ENCODE results near the gene KDM4B. TPM values are rescaled to one million over a fixed set of nuclear protein-coding genes. Genes with fewer than 3 reads are reported as not detected.
"Not testable (repeated sequence)": the region's sequence is repeated elsewhere in the genome, so short reads cannot be mapped to it uniquely, and the experiment has no call there.

Gene KDM4B
- total and polyA plus RNA-seq, 9 donors, result 5.2 to 62.9 (median 46.4) TPM

GRCh38 chr19:5155586-5156210, 186.8 kb downstream of the KDM4B start:
- no peaks in the 10 kb centered on the region for H3K27me3 ChIP-seq
- no peaks in the 10 kb centered on the region for H3K4me1 ChIP-seq (ENCODE audit: insufficient read depth)
- no peak for DNase-seq
- H3K36me3 ChIP-seq, result no peaks in the 10 kb centered on the region
- no peak for TF ChIP-seq POLR2A (IDR thresholded peaks at IDR 0.05)
- no peak for TF ChIP-seq EP300 (IDR thresholded peaks at IDR 0.05)
- no peak for TF ChIP-seq CTCF (IDR thresholded peaks at IDR 0.05)
- no peak overlapping the region for H3K4me3 ChIP-seq
- WGBS, 3 donors, result 65 to 76% (median 74%) methylated on average over 10 of the region's 10 CpGs
- H3K27ac ChIP-seq, result no peak overlapping the region
- H3K9me3 ChIP-seq, result no peaks in the 10 kb centered on the region
- intact Hi-C loops (cut with DNase I), result no loop called here

GRCh38 chr19:5156231-5156986, 187.5 kb downstream of the KDM4B start:
- TF ChIP-seq POLR2A (IDR thresholded peaks at IDR 0.05) (no peak), CTCF (IDR thresholded peaks at IDR 0.05) (no peak), EP300 (IDR thresholded peaks at IDR 0.05) (no peak)
- intact Hi-C loops (cut with DNase I), result no loop called here
- Histone ChIP-seq H3K4me1 (ENCODE audit: insufficient read depth) (no peaks in the 10 kb centered on the region), H3K36me3 (no peaks in the 10 kb centered on the region), H3K27ac (no peak overlapping the region), H3K4me3 (no peak overlapping the region), H3K9me3 (no peaks in the 10 kb centered on the region), H3K27me3 (no peaks in the 10 kb centered on the region)
- 24 to 28% (median 25%) methylated on average over 20 to 23 of the region's 23 CpGs for WGBS, 3 donors
- DNase-seq, result no peak

GRCh38 chr19:5157186-5157585, 188.3 kb downstream of the KDM4B start:
- no peak for DNase-seq
- WGBS, 3 donors, result 44 to 51% (median 49%) methylated on average over 4 of the region's 4 CpGs
- no peaks in the 10 kb centered on the region for H3K36me3 ChIP-seq
- no peak overlapping the region for H3K4me3 ChIP-seq
- no peaks in the 10 kb centered on the region for H3K9me3 ChIP-seq
- no peaks in the 10 kb centered on the region for H3K4me1 ChIP-seq (ENCODE audit: insufficient read depth)
- H3K27me3 ChIP-seq, result no peaks in the 10 kb centered on the region
- no peak for TF ChIP-seq EP300 (IDR thresholded peaks at IDR 0.05)
- TF ChIP-seq CTCF (IDR thresholded peaks at IDR 0.05), result no peak
- TF ChIP-seq POLR2A (IDR thresholded peaks at IDR 0.05), result no peak
- intact Hi-C loops (cut with DNase I), result no loop called here
- H3K27ac ChIP-seq, result no peak overlapping the region

DNA sequence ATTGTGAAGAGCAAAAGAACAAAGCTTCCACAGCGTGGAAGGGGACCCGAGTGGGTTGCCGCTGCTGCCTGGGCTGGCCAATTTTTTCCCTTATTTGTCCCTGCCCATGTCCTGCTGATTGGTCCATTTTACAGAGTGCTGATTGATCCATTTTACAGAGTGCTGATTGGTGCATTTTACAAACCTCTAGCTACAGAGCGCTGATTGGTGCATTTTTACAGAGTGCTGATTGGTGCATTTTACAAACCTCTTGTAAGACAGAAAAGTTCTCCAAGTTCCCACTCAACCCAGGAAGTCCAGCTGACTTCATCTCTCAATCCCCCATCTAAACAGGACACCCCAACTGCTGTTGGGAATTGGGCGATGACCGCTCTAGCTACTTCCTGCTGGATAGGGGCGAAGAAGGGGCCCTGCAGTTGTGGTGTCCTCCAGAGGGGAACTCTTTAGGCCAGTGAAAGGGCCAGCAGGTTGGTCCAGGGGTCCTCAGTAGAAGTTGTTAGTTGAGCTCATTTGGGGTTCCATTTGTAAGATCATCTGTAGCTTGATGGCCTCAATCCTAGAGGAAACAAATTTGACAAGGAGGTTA, 189.7 kb downstream of the KDM4B start:
- DNase-seq; H3K4me1 ChIP-seq (ENCODE audit: insufficient read depth); H3K36me3 ChIP-seq; H3K4me3 ChIP-seq; H3K27ac ChIP-seq; H3K27me3 ChIP-seq; H3K9me3 ChIP-seq; intact Hi-C loops (cut with DNase I): not testable (repeated sequence)
- 98% methylated on average over 7 of the region's 7 CpGs for WGBS, 3 donors

- H3K4me3 ChIP-seq; H3K27me3 ChIP-seq; intact Hi-C loops (cut with DNase I); H3K9me3 ChIP-seq; H3K4me1 ChIP-seq (ENCODE audit: insufficient read depth); H3K36me3 ChIP-seq; DNase-seq; H3K27ac ChIP-seq: not testable (repeated sequence)
- 70 to 80% (median 78%) methylated on average over 2 of the region's 2 CpGs for WGBS, 3 donors
These were observed 191.4 kb downstream of the KDM4B start for GRCh38 chr19:5160158-5160795.

- H3K36me3 ChIP-seq; H3K27ac ChIP-seq; DNase-seq; H3K27me3 ChIP-seq; H3K4me3 ChIP-seq; H3K9me3 ChIP-seq; intact Hi-C loops (cut with DNase I); H3K4me1 ChIP-seq (ENCODE audit: insufficient read depth): not testable (repeated sequence)
- 74 to 85% (median 79%) methylated on average over 23 of the region's 23 CpGs for WGBS, 3 donors
These were observed 196.2 kb downstream of the KDM4B start for GRCh38 chr19:5164845-5165696.
